Measurements from ENCODE around the gene LYZL2. TPM values are rescaled to one million over a fixed set of nuclear protein-coding genes. Genes with fewer than 3 reads are reported as not detected.
A peak's percentile ranks its signal among the peaks of the same experiment; 100 is the strongest.
"Not testable (repeated sequence)": the region's sequence is repeated elsewhere in the genome, so short reads cannot be mapped to it uniquely, and the experiment has no call there.

LYZL2 gene
- total and polyA plus RNA-seq, 2 donors (not counting 3 experiments of a cell fraction or from before 2014, with no cell fraction given): not detected

DNA sequence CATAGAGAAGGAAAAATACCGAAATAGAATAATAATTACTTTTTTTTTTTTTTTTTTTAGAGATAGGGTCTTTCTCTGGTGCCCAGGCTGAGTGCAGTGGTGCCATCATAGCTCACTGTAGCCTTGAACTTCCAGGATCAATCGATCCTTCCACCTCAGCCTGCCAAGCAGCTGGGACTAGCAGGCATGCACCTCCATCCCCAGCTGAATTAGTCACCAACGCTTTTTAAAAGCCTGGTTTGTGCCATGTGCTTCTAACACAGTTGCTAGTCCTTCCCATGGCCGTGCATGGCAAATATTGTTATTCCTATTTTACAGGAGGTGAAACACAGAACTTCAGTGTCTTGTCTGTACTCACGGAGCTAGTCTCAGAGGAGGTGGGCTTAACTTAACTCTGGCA is 23.2 kb downstream of the LYZL2 start:
- no peak overlapping the region for H3K4me3 ChIP-seq (replicated peaks in 1 of 3; ENCODE audit: insufficient read depth in 1 of 3, low read depth in 1 of 3, low read length in 3 of 3)
- H2AFZ ChIP-seq (ENCODE audit: low read depth, low read length): no peak overlapping the region
- intact Hi-C loops (cut with micrococcal nuclease): no loop called here
- no peaks in the 10 kb centered on the region for H4K20me1 ChIP-seq (replicated peaks; ENCODE audit: control insufficient read depth, extremely low read depth, insufficient read depth, low read length)
- no peak for DNase-seq (ENCODE audit: low read depth, low spot score)
- no peak for TF ChIP-seq GATA2 (IDR thresholded peaks at IDR 0.05; ENCODE audit: insufficient read depth, insufficient read length, low read depth, low read length)
- TF ChIP-seq FOS (IDR thresholded peaks at IDR 0.05; ENCODE audit: borderline replicate concordance, insufficient read depth, low read length): no peak
- TF ChIP-seq, protein P1, sequence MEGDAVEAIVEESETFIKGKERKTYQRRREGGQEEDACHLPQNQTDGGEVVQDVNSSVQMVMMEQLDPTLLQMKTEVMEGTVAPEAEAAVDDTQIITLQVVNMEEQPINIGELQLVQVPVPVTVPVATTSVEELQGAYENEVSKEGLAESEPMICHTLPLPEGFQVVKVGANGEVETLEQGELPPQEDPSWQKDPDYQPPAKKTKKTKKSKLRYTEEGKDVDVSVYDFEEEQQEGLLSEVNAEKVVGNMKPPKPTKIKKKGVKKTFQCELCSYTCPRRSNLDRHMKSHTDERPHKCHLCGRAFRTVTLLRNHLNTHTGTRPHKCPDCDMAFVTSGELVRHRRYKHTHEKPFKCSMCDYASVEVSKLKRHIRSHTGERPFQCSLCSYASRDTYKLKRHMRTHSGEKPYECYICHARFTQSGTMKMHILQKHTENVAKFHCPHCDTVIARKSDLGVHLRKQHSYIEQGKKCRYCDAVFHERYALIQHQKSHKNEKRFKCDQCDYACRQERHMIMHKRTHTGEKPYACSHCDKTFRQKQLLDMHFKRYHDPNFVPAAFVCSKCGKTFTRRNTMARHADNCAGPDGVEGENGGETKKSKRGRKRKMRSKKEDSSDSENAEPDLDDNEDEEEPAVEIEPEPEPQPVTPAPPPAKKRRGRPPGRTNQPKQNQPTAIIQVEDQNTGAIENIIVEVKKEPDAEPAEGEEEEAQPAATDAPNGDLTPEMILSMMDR (IDR thresholded peaks at IDR 0.05; ENCODE audit: extremely low read depth in 1 of 2, insufficient read depth in 1 of 2, low read depth in 1 of 2, low read length in 2 of 2): no peak
- TF ChIP-seq POLR2AphosphoS5 (IDR thresholded peaks at IDR 0.05; ENCODE audit: insufficient read depth, low read depth, low read length): no peak
- TF ChIP-seq EZH2 (IDR thresholded peaks at IDR 0.05; ENCODE audit: borderline replicate concordance, low read depth, low read length, severe bottlenecking): no peak
- no peak for TF ChIP-seq MYC (IDR thresholded peaks at IDR 0.05; ENCODE audit: low read depth, low read length)
- no peaks in the 10 kb centered on the region for H3K9me3 ChIP-seq (replicated peaks; ENCODE audit: control insufficient read depth, insufficient read depth, low read length)
- POLR2A ChIA-PET: no interaction called here
- CTCF ChIA-PET: interaction anchor here (1.2 to 4.9 kb wide), 3 partner anchors 15 to 65 kb away, joined by 4 to 28 read pairs (median 8); no protein-coding TSS in a partner anchor
- no peak overlapping the region for H3K9ac ChIP-seq (replicated peaks; ENCODE audit: extremely low read depth, insufficient read depth, low read length)
- BruUV-seq (replicated peaks): no TSS peak
- H3K79me2 ChIP-seq (ENCODE audit: control insufficient read depth, insufficient read depth, low read length): no peaks in the 10 kb centered on the region
- no peaks in the 10 kb centered on the region for H3K27me3 ChIP-seq (ENCODE audit: control insufficient read depth in 2 of 2, insufficient read depth in 2 of 2, low read length in 2 of 2)
- no peaks in the 10 kb centered on the region for H3K9me1 ChIP-seq (replicated peaks; ENCODE audit: control insufficient read depth, extremely low read depth, insufficient read depth, low read length)
- dilution Hi-C loops (cut with MboI; ENCODE audit: extremely low pct_ligation_motif_present, low sequenced_read_pairs): no loop called here
- peaks cover 5% of the 10 kb centered on the region for H3K4me1 ChIP-seq (ENCODE audit: control insufficient read depth, extremely low read depth, insufficient read depth, low read length)
- no peaks in the 10 kb centered on the region for H3K36me3 ChIP-seq (ENCODE audit: control insufficient read depth in 2 of 2, extremely low read depth in 1 of 2, insufficient read depth in 2 of 2, low read length in 2 of 2)
- no peak for FAIRE-seq
- H3K4me2 ChIP-seq (ENCODE audit: insufficient read depth, low read length): no peak overlapping the region
- no peak overlapping the region for H3K27ac ChIP-seq (ENCODE audit: insufficient read depth, low read depth, low read length)

DNA sequence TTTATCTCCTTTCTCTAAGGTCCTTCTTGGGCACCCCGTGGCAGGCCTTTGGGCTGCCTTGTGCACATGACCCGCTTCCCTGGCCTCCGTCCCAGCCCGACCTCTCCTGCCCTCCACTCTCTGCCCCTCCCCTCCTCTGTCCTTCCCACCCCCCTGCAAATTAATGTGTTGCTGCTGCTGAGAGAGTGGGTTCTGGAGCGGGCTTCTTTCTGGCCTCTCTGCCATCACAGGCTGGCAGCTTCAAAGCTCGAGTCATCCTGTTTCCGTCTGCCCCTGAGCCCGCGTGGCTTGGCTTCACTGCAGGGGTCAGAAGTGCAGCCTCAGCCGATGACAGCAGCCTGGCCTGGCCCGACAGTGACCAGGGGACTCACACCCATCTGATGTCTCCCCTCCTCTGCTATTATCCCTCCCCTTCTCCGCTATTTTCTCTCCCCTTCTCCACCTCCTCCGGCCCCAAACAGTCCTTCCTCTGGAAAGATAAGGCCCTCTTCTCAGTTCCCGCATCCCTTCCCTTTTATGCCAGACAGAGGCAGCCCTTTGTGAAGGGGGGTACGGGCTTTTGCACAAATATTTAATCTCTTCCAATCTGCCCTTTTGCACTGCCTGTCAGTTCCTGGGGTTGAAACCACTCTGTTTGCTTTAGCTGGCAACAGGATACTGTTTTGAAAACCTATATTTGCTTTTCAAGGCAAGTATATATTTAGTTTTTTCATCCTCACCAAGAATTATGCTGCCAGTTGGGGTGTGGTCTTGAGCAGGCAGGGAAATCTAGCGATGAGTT is 24.0 kb downstream of the LYZL2 start:
- H3K9me3 ChIP-seq (replicated peaks; ENCODE audit: control insufficient read depth, insufficient read depth, low read length); DNase-seq (ENCODE audit: low read depth, low spot score); H3K36me3 ChIP-seq (ENCODE audit: control insufficient read depth in 2 of 2, extremely low read depth in 1 of 2, insufficient read depth in 2 of 2, low read length in 2 of 2); H3K4me3 ChIP-seq (replicated peaks in 1 of 3; ENCODE audit: insufficient read depth in 1 of 3, low read depth in 1 of 3, low read length in 3 of 3); H3K27me3 ChIP-seq (ENCODE audit: control insufficient read depth in 2 of 2, insufficient read depth in 2 of 2, low read length in 2 of 2); H3K9me1 ChIP-seq (replicated peaks; ENCODE audit: control insufficient read depth, extremely low read depth, insufficient read depth, low read length); POLR2A ChIA-PET; H4K20me1 ChIP-seq (replicated peaks; ENCODE audit: control insufficient read depth, extremely low read depth, insufficient read depth, low read length); dilution Hi-C loops (cut with MboI; ENCODE audit: extremely low pct_ligation_motif_present, low sequenced_read_pairs); H3K4me2 ChIP-seq (ENCODE audit: insufficient read depth, low read length); H3K4me1 ChIP-seq (ENCODE audit: control insufficient read depth, extremely low read depth, insufficient read depth, low read length); H3K9ac ChIP-seq (replicated peaks; ENCODE audit: extremely low read depth, insufficient read depth, low read length); BruUV-seq (replicated peaks); H3K27ac ChIP-seq (ENCODE audit: insufficient read depth, low read depth, low read length); H3K79me2 ChIP-seq (ENCODE audit: control insufficient read depth, insufficient read depth, low read length); intact Hi-C loops (cut with micrococcal nuclease): not testable (repeated sequence)
- CTCF ChIA-PET: interaction anchor here (0.8 to 4.9 kb wide), 4 partner anchors 14 to 35 kb away, joined by 3 to 28 read pairs (median 6); no protein-coding TSS in a partner anchor
- peak overlapping the region; percentile 4 for H2AFZ ChIP-seq (ENCODE audit: low read depth, low read length)
- FAIRE-seq: peak; percentile 93
